Limb (tissue), 2 donors: ENCODE results near the gene BCAS1.
"Not testable (repeated sequence)": the region's sequence is repeated elsewhere in the genome, so short reads cannot be mapped to it uniquely, and the experiment has no call there.

Experiments used
- DNase-seq, 2 donors: peaks; one replicate each; pipeline ENCODE4 v3.0.0-alpha.2; 2016; ENCODE audit errors: extremely low spot score in 2 of 2

The BCAS1 gene

DNA sequence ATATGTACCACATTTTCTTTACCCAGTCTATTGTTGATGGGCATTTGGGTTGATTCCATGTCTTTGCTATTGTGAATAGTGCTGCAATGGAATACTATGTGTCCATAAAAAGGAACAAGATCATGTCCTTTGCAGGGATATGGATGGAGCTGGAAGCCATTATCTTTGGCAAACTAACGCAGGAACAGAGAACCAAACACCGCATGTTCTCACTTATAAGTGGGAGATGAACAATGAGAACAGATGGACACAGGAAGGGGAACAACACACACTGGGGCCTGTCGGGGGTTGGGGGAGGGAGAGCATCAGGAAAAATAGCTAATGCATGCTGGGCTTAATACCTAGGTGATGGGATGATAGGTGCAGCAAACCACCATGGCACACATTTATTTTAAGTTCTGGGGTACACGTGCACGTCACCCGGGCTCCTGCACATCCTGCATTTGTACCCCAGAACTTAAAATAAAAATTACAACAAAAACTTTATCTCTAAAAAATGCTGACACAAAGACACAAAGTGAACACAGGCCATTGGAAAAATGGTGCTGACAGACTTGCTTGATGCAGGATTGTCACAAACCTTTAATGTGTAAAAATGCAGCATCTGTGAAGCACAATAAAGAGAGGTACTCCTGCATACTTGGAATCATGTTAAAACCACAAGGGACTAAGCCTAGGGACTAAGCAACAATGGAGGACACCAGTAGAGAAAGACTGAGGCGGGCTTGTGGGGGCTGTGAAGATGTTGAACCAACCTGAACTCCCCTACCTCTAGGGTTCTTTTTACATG lies 48.8 kb downstream of the BCAS1 start:
- DNase-seq: no peak

DNA sequence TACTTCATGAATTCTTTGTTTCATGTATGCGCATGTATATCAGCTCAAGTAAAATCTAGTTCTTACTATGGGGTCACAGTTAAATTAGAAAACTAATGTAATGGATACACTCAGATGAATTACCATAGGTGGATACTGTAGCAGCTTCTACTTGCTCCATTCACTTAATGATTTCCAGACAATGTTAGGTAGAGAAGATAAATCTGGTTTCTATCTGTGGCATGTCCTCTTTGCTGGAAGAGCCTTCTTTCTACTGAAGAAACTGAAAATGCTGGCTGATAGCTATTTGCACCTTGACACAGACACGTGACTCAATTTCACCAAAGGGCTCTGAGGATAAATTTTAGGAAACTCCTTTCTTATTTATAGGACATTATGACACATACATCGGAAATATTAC lies 49.5 kb downstream of the BCAS1 start:
- DNase-seq: no peak

DNA sequence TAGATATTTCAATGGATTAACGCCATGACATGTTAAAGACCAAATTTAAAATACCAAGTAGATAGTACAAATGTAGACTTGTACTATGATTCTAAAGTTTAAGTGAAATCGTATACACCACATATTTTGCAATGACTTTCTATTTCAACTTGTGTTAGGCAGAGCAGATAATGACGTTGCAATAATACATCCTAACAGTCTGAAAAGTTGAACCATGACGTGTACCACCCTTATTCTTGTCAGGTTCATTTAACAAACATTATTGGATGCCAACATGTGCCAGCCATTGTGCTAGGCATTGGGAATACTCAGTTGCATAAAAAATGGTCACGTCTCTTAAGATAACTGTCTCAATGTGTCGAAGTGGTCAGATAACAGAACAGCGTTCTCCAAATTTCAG lies 50.0 kb downstream of the BCAS1 start:
- no peak for DNase-seq

DNA sequence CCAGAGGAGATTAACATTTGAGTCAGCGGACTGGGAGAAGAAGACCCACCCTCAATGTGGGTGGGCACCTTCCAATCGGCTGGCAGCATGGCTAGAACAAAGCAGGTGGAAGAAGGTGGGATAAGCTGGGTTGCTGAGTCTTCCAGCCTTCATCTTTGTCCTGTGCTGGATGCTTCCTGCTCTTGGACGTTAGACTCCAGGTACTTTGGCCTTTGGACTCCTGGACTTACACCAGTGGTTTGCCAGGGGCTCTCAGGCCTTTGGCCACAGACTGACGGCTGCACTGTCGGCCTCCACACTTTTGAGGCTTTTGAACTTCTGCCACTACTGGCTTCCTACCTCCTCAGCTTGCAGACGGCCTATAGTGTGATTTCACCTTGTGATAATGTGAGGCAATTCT lies 50.8 kb downstream of the BCAS1 start:
- no peak for DNase-seq

DNA sequence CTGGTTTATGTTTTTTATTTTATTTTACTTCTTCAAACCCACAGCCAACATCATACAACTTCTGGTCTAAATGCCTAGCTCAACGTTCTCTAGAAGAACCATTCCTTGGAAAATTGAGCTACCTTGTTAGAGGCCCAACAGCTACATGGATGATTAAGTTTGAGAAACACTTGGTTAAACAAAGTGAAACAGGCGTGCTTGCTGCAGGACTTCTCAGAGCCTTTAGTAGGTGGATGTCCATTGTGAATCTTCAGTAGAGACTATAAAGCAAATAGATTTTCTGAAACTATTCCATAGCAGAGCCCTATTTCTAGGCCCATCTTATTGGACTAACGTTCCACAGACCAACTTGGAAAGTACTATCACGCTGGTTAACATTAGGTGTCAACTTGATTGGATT lies 51.3 kb downstream of the BCAS1 start:
- DNase-seq: no peak

DNA sequence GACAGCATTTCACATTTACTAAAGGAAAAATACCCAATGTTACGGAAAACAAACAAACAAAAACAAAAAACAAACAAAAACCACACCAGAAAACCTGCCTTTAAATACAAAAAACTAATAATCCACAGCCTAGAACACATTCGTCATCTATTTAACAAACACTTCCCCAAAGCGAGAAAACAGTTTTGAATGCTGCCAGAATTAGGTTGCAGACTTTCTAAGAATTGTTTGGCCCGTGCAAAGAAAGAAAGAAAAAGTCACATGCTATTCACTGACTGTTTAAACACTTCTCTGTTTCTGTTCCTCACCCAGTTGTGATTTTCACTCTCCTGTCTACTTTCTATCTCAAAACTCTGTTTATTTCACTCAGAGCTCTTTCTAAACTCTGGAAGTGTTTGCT lies 52.5 kb downstream of the BCAS1 start:
- no peak for DNase-seq

DNA sequence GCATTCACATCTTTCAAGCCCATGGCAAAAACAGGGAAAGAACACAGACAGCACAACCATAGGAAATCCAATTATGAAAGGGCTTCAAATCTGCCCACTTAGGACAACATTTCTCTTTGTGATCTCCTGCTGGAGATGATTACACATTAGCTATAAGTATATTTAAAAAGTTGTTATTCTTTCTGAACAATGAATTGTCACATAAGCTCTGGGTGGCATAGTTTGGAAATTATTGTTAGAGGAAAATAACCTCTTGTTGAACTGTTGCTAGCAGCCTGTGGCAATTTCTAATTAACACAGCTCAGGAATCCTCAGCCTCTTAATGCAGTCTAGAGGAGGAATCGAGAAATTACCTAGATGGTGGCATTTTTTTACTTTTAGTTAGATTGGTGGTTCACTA lies 54.9 kb downstream of the BCAS1 start:
- no peak for DNase-seq

DNA sequence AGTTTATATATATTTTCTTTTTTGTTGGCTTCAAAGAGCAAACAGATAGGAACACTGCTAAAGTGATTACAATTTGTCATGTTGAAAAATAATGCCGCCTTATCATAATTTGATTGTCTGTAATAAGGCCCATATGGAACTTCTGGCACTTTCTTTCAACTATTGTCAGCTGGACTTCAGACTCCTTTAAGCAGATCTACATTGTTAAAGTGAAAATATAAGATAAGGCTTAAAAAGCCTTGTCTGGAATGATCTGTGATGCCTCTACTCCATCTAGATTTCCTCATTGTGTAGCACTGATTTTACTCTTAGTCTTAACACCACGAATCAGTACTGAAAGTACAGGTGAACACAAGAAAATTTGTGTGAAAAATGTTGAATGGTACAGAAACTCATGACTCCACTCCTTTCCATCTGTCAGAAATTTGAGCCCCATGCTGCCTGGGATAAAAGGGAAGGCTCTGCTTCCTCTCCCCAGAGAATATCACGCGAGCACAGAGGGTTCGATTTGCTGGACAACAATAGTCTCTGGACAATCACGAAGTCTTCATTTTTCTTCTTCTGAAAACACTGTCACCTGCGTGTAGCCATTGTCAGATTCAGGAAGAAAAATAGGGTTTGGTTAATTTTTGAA lies 56.0 kb downstream of the BCAS1 start:
- DNase-seq: no peak

DNA sequence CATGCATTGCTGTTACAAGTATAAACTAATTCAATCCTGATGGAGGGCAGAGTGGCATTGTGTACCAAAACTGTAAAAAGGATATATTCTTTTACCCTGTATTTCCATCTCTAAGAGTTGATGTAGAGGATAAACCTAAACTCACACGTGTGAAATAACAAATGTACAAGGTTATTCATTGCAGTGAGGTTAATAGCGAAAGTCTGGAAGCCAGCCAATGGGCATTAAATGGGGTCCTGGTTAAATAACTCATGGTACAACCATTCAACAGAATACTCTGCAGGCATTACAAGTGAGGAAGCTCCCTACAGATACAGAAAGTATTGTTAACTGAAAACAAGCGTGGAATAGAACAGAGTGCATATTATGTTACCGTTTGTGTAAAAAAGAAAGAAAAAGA lies 56.9 kb downstream of the BCAS1 start:
- no peak for DNase-seq

DNA sequence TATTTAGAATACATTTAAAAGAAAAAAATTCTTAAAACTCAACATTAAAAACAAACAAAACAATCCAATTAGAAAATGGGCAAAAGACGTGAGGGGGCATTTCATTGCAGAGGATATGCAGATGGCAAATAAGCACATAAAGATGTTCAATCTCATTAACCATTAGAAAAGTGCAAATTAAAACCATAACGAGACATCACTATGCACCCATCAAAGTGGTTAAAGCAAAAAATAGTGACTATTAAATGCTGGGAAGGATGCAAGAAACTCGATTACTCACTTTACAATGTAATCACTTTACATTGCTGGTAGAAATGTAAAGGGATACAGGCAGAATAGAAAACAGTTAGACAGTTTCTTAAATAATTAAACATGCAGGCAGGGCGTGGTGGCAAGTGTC lies 59.0 kb downstream of the BCAS1 start:
- no peak for DNase-seq

DNA sequence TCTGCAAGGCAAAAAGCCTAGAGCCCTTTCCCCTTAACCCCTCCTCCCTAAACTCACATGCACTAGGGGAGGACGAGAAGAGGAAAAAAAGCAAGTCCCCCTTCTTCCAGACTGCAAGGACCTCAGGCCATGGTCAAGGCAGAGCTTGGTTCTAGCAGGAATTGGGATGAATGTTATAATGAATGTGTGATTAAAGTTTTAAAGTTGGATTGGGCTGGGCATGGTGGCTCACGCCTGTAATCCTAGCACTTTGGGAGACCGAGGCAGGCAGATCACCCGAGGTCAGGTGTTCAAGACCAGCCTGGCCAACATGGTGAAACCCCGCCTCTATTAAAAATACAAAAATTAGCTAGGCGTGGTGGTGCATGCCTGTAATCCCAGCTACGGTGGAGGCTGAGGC lies 64.2 kb downstream of the BCAS1 start:
- not testable (repeated sequence) for DNase-seq

DNA sequence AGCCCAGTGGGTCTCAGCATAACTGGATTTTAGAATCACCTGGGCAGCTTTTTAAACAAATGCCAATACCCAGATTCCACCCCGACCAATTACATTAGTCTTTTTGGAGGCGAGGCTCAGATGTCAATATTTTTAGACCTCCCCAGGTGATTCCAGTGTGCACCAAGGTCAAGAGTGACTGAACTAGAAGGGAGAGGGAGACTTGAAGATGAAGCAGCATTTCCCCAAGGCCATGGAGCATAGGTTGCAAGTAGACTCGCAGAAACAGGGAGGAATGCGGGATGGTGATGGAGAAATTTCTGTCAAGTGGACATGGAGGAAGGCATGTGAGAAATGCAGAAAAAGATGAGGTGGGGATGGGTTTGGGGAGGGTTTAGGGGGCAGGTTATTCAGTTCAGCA lies 64.9 kb downstream of the BCAS1 start:
- DNase-seq: no peak

DNA sequence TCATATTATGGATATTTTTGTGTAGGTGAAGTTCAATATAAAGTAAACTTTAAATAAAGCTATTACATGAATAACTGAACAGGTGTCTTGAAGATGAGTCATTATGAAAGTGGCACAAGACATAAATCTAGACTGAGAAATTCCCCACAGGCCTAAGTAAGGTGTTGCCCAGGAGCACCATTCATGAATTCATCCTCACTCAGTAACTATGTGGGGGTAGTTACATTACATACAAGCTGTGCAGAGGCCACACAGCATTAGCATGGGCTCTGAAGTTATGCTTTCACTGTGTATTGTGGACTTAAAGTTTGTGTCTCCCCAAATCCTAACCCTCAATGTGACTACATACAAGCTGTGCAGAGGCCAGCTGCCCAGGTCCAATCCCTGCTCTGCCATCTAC lies 65.9 kb downstream of the BCAS1 start:
- DNase-seq: no peak

DNA sequence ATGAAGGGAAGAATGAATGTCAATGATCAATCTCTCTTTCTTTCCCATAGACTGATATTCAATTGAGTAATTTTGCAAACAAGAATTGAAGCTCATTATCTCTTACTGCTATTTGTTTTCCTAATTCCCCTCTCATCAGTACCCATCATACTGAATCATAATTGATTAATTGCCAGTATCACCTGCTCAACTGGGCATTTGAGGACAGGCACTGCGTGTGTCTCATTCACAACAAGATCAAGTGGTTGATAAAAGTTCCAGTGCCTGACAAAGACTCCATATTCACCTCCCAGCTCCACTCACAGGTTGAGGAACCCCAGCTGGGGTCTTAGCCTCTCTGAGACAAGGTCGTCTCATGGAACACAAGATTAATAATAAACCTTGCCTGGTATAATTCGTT lies 67.7 kb downstream of the BCAS1 start:
- DNase-seq: no peak

DNA sequence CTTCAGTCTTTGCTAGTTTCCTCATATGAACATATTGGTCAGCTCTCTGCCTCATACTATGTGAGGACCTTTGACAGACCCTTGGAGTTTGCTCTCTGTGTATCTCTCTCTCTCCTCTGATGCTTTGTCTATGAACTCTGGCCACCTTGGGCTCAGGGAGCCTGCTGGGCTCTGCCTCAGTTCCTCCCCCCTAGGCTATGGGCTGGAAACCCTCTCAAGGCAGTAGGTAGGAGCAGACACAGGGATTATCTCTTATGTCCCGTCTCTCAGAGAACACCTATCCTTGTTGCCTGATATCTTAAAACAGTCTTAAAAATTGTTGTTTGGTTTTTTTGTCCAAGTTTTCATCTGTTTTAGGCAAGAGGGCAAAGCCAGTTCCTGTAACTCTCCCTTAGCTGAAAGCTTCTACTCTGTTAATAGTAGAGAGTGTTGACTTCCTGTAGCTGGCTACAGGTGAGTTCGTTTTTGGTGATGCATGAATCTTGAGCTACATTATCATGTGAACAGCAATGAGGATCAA lies 68.3 kb downstream of the BCAS1 start:
- DNase-seq: no peak

DNA sequence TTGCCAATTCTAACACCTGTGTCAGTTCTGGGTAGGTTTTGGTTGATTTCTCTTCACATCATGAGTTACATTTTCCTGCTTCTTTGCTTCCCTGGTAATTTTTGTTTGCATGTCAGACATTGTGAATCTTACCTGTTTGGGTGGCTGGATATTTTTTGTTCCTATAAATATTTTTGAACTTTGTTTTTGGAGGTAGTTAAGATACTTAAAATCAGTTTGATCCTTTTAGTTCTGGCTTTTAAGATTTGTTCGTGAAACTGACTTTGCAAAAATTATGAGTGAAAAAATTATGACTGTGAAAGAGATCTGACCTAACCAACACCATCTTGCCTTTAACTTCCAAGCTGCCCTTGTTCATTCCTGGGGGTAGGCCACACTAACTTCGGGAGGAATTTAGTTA lies 69.5 kb downstream of the BCAS1 start:
- DNase-seq: no peak

DNA sequence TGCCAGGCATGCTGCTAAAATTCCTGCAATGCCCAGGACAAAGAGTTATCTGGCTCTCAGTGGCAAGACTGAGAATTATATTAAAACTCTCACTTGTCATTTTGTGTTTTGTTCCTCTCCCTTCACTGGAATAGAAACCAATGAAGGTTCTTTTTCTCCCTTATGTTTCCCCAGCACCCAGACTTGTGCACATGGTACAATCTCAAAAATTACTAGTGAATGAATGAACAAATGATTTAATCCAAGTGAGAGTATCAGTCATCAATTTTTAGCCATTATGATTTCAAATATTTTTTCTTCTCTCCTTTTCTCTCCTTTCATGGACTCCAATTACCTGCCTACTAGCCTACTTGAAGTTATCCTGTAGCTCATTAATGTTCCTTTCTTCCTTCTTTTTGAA lies 70.1 kb downstream of the BCAS1 start:
- DNase-seq: no peak

DNA sequence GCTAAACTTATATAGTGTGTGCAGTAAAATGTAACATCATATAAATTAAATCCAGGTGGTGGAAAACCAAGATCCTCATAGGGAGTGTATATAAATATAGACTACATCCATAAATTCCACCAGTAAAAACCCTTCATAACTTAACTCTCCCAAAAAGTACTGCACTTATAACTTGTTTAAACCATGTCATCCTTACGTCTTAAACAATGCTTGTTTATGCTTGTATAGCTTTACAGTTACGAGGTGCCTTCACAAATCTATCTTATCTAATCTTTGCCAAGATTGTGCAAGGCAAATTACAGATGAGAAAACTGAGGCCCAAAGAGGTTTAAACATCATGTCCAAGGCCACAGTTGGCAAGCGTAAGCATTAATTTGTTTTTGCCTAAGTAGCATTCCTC lies 71.3 kb downstream of the BCAS1 start:
- no peak for DNase-seq

DNA sequence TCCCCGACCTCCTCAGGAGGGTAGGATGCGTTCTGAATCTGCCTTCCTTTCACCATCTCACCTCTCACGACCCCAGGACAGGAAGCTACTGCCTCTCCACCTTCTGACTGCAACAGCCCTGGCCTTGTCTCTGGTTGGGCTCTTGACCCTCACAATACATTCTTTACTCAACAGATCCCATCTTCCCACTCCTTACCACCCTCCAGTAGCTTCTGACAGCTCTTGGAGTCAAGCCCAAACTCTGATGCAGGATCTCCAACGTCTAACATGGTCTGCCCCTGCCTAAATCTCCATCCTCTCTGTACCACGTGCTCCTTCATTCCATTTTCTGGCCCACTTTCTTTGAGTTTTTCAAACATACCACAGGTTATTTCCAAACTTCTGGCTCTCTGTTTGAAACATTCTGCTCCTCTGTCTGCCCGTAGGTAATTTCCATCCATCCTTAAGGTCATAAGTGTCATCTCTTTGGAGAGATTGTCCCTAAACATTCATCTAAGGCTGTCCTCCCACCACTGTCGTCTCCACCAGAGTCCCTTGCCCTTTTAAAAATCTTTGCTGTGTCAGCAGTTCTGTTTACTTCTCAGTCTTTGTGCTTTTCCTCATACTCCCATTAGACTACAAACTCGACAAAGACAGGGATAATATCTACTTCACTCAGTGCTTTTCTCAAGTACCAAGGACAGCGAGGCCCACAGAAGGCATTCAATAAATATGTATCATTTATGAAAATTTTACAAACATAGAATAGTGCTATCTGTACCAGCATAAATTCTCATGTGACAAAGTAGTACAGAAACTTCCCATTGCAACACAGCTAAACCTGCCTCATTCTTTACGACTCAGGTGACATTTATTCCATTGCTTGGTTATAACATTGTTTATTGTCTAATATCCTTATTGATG lies 73.6 kb downstream of the BCAS1 start:
- DNase-seq: no peak

DNA sequence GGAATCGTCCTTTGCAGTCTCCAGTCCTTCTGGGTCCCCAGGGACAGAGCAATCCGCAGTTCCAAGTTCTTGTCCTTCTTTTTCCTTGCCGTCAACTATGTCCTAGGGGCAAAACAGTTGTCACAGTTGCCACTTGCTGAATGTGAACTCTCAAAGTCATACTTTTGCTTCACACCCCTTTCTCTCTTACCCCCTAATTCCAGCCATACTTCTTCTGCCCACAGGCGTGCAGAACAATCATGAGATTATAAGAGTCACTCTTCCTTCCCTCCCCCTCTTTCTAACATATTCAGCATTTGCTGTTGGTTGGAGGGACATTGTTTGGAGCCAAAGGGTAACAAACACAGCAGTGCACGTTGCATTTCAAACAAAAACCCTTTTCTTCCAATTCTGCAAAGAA lies 74.4 kb downstream of the BCAS1 start:
- DNase-seq: no peak

DNA sequence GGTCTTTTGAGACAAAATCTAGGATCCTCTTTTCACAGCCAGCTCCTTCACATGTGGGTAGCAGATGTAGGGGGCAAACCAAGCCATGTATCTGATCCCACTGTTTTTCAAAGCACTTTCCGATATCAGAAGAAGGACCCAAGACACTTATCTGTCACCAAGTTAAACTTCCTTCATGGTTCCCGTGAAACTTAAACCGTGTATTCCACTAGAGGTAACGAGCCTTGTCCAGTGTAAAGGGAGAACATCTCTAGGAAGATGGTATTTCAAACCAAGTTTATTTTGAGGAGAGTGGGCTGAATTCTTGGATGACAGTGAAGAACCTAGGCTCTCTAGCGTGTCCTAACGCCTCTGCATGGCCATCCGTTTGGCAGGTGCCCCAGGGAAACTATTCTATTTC lies 76.3 kb downstream of the BCAS1 start:
- DNase-seq: no peak

DNA sequence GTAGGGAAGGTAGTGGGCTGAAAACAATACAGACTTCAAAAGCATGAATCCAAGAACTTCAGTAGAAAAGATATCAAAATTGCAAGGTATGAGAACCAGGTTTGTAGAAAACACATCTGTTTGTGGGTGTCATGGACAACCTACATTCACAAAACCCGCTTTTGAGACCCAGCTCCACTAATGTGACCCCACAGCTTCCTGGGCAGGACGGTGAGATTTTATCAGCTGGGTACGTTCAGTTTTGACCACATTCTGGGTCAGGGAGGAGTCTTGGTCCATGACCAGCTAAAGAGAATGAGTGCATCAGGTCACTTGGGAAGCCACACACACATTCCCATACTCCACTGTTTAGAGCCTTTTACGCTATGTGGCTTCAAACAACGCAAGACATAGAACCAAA lies 77.1 kb downstream of the BCAS1 start:
- DNase-seq: no peak
